Measurements from ENCODE around the gene CMTR2. TPM values are rescaled to one million over a fixed set of nuclear protein-coding genes. Genes with fewer than 3 reads are reported as not detected.

Gene CMTR2
- total RNA-seq, 6 experiments from 2014 or later: 8.4 to 15.9 (median 10.5) TPM

- no peaks in the 10 kb centered on the region for H3K27me3 ChIP-seq
- 75% methylated on average over 3 of the region's 4 CpGs for WGBS (ENCODE audit: insufficient coverage, low coverage, low lambda C conversion rate, missing lambda C conversion rate)
- H3K4me3 ChIP-seq: no peak overlapping the region
- no peak for ATAC-seq
- no peak overlapping the region for H3K27ac ChIP-seq
- H3K36me3 ChIP-seq: no peaks in the 10 kb centered on the region
- TF ChIP-seq CTCF (IDR thresholded peaks at IDR 0.05): no peak
- no peaks in the 10 kb centered on the region for H3K4me1 ChIP-seq
- intact Hi-C loops (cut with DNase I): no loop called here
- no peaks in the 10 kb centered on the region for H3K9me3 ChIP-seq
- no peak for DNase-seq
Observed at GRCh38 chr16:71276589-71277334, 12.4 kb downstream of the CMTR2 start.

GRCh38 chr16:71273384-71273783 lies 15.8 kb downstream of the CMTR2 start:
- DNase-seq: no peak
- no peak for ATAC-seq
- Histone ChIP-seq H3K27me3 (no peaks in the 10 kb centered on the region), H3K27ac (no peak overlapping the region), H3K4me3 (no peak overlapping the region), H3K36me3 (no peaks in the 10 kb centered on the region), H3K4me1 (no peaks in the 10 kb centered on the region), H3K9me3 (no peaks in the 10 kb centered on the region)
- intact Hi-C loops (cut with DNase I): no loop called here
- TF ChIP-seq POLR2A (IDR thresholded peaks at IDR 0.05): no peak
- no peak for TF ChIP-seq CTCF (IDR thresholded peaks at IDR 0.05)
- WGBS (ENCODE audit: insufficient coverage, low coverage, low lambda C conversion rate, missing lambda C conversion rate): 91% methylated on average over 1 of the region's 1 CpG

GRCh38 chr16:71264299-71264698 lies 24.9 kb downstream of the CMTR2 start:
- H3K27ac ChIP-seq: no peak overlapping the region
- H3K4me3 ChIP-seq: no peak overlapping the region
- no peaks in the 10 kb centered on the region for H3K36me3 ChIP-seq
- TF ChIP-seq POLR2A (IDR thresholded peaks at IDR 0.05): no peak
- TF ChIP-seq CTCF (IDR thresholded peaks at IDR 0.05): no peak
- 58% methylated on average over 3 of the region's 3 CpGs for WGBS (ENCODE audit: insufficient coverage, low coverage, low lambda C conversion rate, missing lambda C conversion rate)
- no peak for ATAC-seq
- H3K9me3 ChIP-seq: no peaks in the 10 kb centered on the region
- DNase-seq: no peak
- peaks cover 0 to 4% (median 0%) of the 10 kb centered on the region in 4 donors for H3K4me1 ChIP-seq
- no peaks in the 10 kb centered on the region for H3K27me3 ChIP-seq
- intact Hi-C loops (cut with DNase I): no loop called here

GRCh38 chr16:71263582-71263981 lies 25.6 kb downstream of the CMTR2 start:
- H3K4me3 ChIP-seq: no peak overlapping the region
- ATAC-seq: no peak
- no peak for TF ChIP-seq CTCF (IDR thresholded peaks at IDR 0.05)
- TF ChIP-seq POLR2A (IDR thresholded peaks at IDR 0.05): no peak
- H3K27ac ChIP-seq: no peak overlapping the region
- no peaks in the 10 kb centered on the region for H3K27me3 ChIP-seq
- intact Hi-C loops (cut with DNase I): no loop called here
- WGBS (ENCODE audit: insufficient coverage, low coverage, low lambda C conversion rate, missing lambda C conversion rate): 75% methylated on average over 2 of the region's 3 CpGs
- H3K9me3 ChIP-seq: no peaks in the 10 kb centered on the region
- no peak for DNase-seq
- no peaks in the 10 kb centered on the region for H3K36me3 ChIP-seq
- peaks cover 0 to 4% (median 0%) of the 10 kb centered on the region in 4 donors for H3K4me1 ChIP-seq
